GM21737 (cell line): ENCODE data around the gene DTNA.
"Not testable (repeated sequence)": the region's sequence is repeated elsewhere in the genome, so short reads cannot be mapped to it uniquely, and the experiment has no call there.

Source experiments
- ATAC-seq: cut with Tn5 transposase; IDR thresholded peaks from one replicate; pipeline ENCODE4 v1.9.1; 2021; ENCODE audit warnings: mild to moderate bottlenecking, moderate library complexity; ENCODE audit not compliant: unreplicated experiment

The DTNA gene

DNA sequence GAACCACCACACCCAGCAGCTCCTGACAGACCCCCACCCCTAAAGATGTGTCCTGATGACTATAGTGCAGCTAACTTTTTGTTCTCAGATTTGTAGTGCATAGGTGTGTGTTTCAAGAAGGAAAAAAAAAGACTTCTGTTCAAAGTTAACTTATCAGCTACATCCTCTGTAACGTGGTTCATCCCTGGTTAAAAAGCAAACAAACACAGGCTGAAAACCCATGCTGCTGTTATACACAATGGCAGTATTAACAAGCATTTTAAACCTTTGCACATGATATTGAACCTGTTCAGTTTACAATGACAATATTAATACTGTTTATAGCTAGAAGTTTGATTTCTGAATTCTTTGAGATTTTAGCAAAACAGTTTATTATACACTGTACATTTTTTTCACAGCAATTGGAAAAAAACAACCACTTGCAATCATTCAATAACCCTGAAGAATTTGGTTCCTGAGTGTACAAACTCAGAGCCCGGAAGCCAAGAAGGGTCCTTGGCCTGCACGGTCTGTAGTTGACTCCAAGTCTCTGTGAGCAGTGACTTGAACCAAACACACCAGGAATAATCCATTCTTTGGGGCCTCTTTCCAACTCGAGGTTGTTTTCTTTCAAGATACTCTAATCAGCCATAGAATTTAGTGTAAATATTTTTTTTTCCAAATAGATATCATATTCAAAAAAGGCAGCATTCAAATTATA, 177.9 kb downstream of the DTNA start:
- ATAC-seq, result no peak

- ATAC-seq, result no peak
Measured at GRCh38 chr18:34890486-34891085, 180.5 kb downstream of the DTNA start.

DNA sequence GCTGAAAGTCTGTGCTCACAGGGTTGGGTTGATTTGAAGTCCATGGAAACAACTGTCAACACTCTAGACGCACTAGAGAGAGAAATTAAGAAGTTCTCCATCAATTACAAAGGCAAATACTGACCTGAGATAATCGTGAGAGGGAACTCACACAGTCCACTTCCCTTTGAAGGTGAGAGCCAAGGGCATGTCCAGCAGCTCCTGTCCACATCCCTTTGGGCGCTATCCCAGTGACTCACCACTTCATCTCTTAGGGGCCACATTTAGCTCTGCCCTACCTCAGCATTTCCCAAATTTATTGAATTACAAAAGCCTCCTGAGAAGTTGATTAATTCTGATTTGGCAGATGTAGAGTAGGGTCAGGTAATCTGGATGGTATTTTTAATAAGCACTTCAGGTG, 182.3 kb downstream of the DTNA start:
- no peak for ATAC-seq

DNA sequence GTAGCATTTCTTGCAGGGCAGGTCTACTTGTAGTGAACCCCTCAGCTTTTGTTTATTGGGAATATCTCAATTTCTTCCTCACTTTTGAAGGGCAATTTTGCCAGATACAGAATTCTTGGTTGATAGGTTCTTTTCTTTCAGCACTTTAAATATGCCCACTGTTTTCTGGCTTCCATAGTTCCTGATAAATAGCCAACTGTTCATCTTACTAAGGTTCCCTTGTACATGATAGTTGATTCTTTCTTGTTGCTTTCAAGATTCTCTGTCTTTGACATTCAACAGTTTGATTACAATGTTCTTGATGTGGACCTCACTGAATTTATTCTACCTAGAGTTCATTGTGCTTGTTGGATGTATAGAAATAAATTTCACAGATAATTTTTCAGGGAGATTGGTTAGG, 183.1 kb downstream of the DTNA start:
- no peak for ATAC-seq

DNA sequence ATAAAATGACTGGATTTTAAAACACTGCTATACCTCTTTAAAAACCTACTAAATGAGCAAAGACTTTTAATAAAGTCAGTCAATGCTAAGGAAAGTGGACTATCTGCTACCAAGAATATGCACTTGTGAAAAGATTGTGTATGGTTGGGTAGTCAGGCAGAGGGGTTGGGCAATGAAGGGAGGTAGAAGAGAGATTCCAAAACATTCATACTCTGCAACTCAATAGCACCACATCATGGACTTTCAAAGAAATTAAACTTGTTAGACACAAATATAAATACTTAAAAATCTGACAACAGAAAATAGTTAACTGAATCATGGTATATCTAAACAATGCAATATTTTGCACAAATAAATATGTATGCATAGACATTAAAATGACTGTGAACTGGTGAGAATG, 191.2 kb downstream of the DTNA start:
- no peak for ATAC-seq

DNA sequence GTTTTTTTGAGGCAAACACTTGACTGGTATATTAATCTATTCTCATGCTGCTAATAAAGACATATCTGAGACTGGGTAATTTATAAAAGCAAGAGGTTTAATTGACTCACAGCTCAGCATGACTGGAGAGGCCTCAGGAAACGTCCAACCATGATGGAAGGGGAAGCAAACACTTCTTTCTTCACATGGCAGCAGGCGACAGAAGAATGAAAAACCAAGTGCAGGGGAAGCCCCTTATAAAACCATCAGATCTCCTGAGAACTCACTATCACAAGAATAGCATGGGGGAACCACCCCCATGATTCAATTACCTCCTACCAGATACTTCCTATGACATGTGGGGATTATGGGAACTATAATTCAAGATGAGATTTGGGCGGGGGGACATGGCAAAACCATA, 194.9 kb downstream of the DTNA start:
- ATAC-seq, result no peak

GRCh38 chr18:34906985-34907384, 196.9 kb downstream of the DTNA start:
- not testable (repeated sequence) for ATAC-seq

GRCh38 chr18:34909637-34910364, 199.7 kb downstream of the DTNA start:
- no peak for ATAC-seq

- no peak for ATAC-seq
Measured at GRCh38 chr18:34911081-34911480, 201.0 kb downstream of the DTNA start.

DNA sequence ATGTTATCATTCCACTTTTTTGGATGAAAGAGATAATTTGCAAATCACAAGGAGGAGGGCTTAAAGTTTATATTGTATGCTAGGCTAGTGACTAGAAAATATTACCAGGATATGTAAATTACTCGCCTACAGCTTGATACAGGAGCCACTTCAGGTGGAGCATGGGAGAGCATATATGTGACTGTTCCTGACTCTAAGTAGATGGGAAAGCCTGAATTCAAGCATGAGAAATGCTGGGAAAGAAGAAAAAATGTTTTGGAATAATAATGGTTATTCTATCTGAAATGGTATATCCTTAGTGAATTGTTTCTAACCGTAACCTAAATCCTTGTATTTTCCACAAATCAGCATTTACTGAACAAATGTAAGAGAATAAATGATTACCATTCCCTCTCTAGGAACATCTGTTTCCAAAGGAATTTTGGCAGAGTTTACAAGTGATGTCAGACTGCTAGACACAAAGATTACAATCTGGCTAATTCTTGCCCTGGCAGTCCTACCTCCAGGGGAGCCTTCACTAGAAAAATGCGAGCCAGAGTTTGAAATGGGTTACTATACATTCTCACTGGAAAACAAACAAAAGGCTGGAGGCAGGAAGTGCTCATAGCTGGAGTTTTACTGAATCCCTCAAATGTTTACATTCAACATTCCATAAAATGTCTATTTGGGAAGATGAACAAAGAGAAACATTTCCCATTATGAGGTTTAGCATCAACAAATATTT, 201.7 kb downstream of the DTNA start:
- ATAC-seq, result no peak

DNA sequence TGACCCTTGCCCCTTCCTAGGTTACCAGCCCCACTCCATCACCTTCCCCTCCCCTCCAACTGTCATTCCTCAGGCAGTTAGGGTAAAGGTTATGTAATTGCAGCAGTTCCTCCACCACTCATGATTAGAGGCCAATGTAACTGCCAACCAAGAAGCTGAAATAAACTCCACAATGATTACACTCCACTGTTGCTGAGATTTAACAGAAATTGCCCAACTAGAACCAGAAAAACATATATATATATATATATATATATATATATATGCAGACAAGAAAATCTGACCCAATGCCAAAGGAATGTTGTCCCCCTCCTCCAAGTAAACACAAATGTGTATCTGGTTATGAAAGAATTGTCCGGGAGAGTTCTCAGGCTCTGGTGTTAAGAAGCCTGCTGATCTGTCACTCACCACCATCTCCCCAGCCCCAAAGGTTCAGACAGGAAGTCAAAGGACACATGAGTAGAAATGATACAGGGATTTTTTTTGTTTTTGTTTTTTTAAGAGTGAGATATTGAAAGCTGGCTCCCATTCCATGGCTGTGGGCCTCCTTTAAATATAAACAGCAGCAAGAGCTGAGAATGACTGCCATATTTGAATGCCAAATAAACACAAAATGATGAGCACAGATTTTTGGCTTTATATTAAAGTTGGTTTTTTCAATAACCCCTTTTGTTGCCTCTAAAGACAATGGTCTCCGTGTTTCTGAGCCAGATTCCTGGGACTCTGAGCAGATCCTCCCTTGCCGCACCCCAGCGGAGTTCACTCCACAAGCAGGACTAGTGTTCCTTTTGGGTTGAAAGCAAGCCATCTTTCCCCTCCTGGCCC, 204.0 kb downstream of the DTNA start:
- no peak for ATAC-seq

GRCh38 chr18:34915046-34915445, 204.9 kb downstream of the DTNA start:
- ATAC-seq, result no peak

- ATAC-seq, result not testable (repeated sequence)
Measured at GRCh38 chr18:34916539-34916938, 206.4 kb downstream of the DTNA start.

DNA sequence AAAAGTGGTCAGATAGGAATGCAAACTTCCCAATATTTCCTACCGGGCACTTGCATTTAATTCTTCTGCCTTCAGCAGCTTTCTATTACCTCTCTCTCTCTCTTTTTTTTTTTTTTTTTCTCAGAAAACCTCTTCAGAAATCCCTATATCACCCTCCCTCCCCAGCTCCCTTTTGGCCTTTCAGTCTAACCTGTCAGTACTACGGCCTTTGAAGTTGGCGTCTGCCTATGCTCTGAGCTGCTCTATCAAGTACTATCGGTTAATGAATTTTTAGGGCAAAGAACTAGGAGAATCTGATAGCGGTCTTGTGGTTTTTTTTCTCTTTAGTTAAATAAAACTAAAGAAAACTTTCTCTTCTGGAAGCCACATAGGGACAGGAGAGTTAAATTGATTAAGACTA, 208.8 kb downstream of the DTNA start:
- ATAC-seq, result no peak

DNA sequence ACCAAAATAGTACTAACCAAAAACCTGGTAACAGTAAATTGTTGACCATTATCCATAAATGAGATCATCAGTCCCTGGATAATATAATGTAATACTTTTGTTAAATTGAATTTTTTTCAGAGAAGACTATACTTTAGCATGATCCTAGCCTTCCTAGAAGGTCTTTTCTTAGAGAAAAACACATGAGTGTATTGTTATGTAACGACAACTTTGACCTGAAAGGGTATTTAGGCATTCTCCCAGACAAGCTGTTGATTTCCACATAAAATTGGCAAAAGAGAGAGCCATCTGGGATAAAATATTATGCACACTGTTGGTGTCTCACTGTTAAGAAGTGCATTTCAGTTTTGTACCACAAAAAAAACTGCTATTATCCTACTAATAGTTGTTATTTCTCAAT, 211.1 kb downstream of the DTNA start:
- no peak for ATAC-seq

DNA sequence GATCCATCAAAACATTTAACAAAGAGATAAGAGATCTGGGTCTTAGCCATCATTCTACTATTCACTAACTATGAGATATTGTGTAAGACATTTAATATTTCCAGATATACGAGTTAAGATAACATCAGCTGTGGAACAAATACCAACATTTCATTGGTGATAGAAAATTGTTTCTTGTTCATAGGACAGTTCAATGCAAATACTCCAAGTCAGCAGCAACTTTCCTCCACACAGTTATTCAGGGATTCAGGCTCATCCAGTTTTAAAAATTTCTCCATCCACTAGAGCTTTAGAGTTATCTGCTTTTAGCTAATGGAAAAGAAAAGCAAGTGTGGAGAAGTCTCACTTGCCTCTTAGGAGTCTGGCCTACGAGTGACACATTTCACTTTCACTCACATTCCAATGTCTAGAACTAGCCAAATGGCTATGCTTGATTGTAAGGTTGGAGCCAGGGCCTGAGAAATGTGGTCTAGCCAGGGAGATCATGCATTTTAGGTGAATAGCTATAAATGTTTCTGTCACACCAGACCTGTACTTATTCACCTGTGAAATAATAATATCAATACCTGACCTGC, 211.8 kb downstream of the DTNA start:
- no peak for ATAC-seq

DNA sequence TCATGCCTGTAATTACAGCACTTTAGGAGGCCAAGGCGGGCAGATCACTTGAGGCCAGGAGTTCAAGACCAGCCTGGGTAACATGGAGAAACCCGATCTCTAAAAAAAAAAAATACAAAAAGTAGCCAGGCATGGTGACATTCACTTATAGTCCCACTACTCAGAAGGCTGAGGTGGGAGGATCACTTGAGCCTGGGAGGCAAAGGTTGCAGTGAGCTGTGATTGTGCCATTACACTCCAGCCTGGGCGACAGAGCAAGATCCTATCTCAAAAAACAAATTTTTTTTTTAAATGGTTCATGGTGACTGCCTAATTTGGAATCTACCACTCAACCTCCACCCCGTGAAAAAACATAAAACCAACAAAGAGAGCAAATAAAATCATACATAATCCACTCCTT, 212.5 kb downstream of the DTNA start:
- ATAC-seq, result not testable (repeated sequence)

DNA sequence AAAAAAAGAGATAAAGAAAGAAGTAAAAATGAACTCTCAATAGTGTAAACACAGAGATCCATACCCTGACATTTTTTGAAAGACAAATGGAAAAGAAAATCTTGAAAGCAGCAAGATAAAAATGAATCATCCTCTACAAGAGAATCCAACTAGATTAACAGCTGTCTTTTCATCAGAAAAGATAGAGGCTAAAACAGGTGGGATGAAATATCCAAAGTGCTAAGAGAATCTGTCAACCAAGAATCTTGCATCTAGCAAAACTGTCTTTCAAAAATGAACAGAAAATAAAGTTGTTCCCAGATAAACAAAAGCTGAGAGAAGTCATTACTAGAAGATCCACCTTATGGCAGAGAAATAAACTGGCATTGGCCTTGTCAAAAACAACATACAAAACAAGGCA, 213.8 kb downstream of the DTNA start:
- no peak for ATAC-seq

DNA sequence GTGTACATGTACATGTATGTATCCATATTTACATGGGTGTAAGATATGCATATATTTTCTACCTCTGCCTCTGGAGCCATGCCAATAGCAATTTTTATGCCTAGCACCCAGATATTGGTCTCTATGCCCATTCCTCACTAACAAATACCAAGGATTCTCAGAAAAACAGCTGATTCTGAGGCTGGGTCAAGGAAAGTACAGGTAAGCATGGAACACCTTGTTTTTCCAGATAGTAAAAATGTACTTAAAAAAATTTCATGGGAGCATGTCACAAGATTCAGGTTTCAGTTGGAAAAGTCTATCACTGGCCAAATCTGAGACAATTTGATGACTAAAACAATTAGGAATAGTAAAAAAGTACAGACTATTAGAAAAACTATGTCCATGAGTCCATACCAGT, 216.6 kb downstream of the DTNA start:
- no peak for ATAC-seq

DNA sequence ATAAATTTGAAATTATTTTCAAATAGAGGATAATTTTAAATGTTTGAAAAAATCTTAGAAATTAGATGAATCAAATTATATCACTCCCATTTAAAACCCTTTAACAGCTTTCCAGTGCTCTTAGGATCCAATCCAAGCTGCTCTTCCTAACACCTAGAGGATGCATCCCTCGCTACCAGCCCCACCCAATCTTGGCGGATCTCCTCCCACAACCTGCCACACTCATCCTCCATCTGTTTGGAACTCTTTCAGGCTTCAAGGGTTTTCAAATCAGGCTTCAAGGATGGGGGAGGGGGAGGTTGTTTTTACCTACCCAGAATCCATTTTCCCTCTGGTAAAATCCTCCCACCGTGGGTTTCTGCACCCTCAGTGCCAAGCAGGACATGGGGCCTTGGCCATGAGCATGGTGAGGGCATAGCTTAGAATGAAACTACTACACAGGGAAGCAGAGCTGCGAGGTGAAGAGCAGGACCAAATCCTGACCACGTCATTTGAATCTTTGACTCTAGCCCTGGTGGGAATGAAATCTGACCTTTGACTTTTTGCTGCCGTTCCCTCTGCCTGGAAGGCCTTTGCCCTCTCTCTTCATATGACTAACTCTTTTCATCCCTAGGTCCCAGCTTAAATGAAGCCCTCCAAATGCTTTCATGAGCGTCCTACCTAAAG, 218.1 kb downstream of the DTNA start:
- ATAC-seq, result no peak
